Esophagus muscularis mucosa (tissue), 4 donors: ENCODE measurements around the gene RGMB. TPM values are rescaled to one million over a fixed set of nuclear protein-coding genes. Genes with fewer than 3 reads are reported as not detected.
"Not testable (repeated sequence)": the region's sequence is repeated elsewhere in the genome, so short reads cannot be mapped to it uniquely, and the experiment has no call there.

Experiments used
- DNase-seq: peaks from one replicate; pipeline ENCODE4 v3.0.0-alpha.2; 2017; ENCODE audit errors: extremely low spot score
- H3K27ac ChIP-seq, 4 donors: fragments of 200-600 bp; sonication (generic); replicated peaks in 1 of 4; 1 replicate in 3 of 4; 2 replicates in 1 of 4; pipeline ENCODE4 v1.5.1; 2016 to 2019; ENCODE audit warnings: mild to moderate bottlenecking in 1 of 4
- H3K27me3 ChIP-seq, 4 donors: fragments of 200-600 bp; sonication (generic); one replicate each; pipeline versions ENCODE4 v1.5.1 to v1.6.0; 2016 to 2019
- H3K36me3 ChIP-seq, 4 donors: fragments of 200-600 bp; sonication (generic); one replicate each; pipeline ENCODE4 v1.5.1; 2016 to 2019
- H3K4me1 ChIP-seq, 4 donors: fragments of 200-600 bp; sonication (generic); one replicate each; pipeline ENCODE4 v1.5.1; 2016 to 2019
- H3K4me3 ChIP-seq, 4 donors: fragments of 200-600 bp; sonication (generic); 1 replicate in 2 of 4; 2 replicates in 2 of 4; pipeline ENCODE4 v1.5.1; 2016 to 2019; ENCODE audit warnings: mild to moderate bottlenecking in 4 of 4, moderate library complexity in 1 of 4
- H3K9me3 ChIP-seq, 4 donors: fragments of 200-600 bp; sonication (generic); 1 replicate in 3 of 4; 2 replicates in 1 of 4; pipeline ENCODE4 v1.5.1; 2016 to 2019
- CTCF ChIP-seq, 3 experiments: fragments of 200-600 bp in 2 of 3; fragments of 450-650 bp in 1 of 3; sonication (generic) in 2 of 3; IDR thresholded peaks; one replicate each; pipeline ENCODE4 v1.5.1; 2017 to 2019; ENCODE audit warnings: antibody characterized with exemption in 3 of 3, mild to moderate bottlenecking in 2 of 3, moderate library complexity in 1 of 3
- EP300 ChIP-seq: sonication (generic); formaldehyde crosslinking; IDR thresholded peaks from one replicate; pipeline ENCODE4 v1.6.1; 2017; ENCODE audit warnings: antibody characterized with exemption
- POLR2A ChIP-seq: fragments of 450-650 bp; IDR thresholded peaks from one replicate; pipeline ENCODE4 v1.6.1; 2017; ENCODE audit warnings: antibody characterized with exemption, moderate library complexity, mild to moderate bottlenecking, low read depth
- POLR2AphosphoS5 ChIP-seq, 2 donors: sonication (generic); formaldehyde crosslinking; IDR thresholded peaks; one replicate each; pipeline ENCODE4 v1.6.1; 2017; ENCODE audit warnings: antibody characterized with exemption in 2 of 2
- WGBS: methylation state at CpG from one replicate; pipeline ENCODE4 v1.1.5; 2018; 5-methylcytosine and 5-hydroxymethylcytosine counted together
- intact Hi-C: fragments of 100-400 bp; cut with DNase I; formaldehyde crosslinking; loops from one replicate; pipeline ENCODE4 v1.15.1; 2023
- total RNA-seq, 4 donors: library from RNA; depleted of rRNA; stranded (reverse); fragments of >200 nt; gene quantifications; one replicate each; pipeline versions ENCODE4 v1.1.0 to v1.2.1, GENCODE V29; 2016

Gene RGMB
- total RNA-seq, 4 donors from 2014 or later, result 145 to 198 (median 183) TPM

- no peaks in the 10 kb centered on the region for H3K4me1 ChIP-seq
- DNase-seq, result no peak
- no peaks in the 10 kb centered on the region for H3K36me3 ChIP-seq
- TF ChIP-seq EP300 (no peak), POLR2A (no peak), CTCF (IDR thresholded peaks at IDR 0.05) (no peak), POLR2AphosphoS5 (IDR thresholded peaks at IDR 0.05) (no peak)
- no peak overlapping the region for H3K27ac ChIP-seq
- H3K27me3 ChIP-seq, result no peaks in the 10 kb centered on the region
- 87% methylated on average over 1 of the region's 1 CpG for WGBS
- no peaks in the 10 kb centered on the region for H3K9me3 ChIP-seq
- H3K4me3 ChIP-seq, result no peak overlapping the region
- intact Hi-C loops, result no loop called here
Observed at GRCh38 chr5:98735806-98736507, 37.5 kb upstream of the RGMB start.

GRCh38 chr5:98736753-98737152 is 36.7 kb upstream of the RGMB start:
- no peak for TF ChIP-seq CTCF (IDR thresholded peaks at IDR 0.05)
- no peak for TF ChIP-seq POLR2AphosphoS5 (IDR thresholded peaks at IDR 0.05)
- no peak for TF ChIP-seq EP300
- TF ChIP-seq POLR2A, result no peak

GRCh38 chr5:98737441-98737840 is 36.0 kb upstream of the RGMB start:
- DNase-seq, H3K27ac ChIP-seq, intact Hi-C loops, H3K4me1 ChIP-seq, H3K4me3 ChIP-seq, H3K9me3 ChIP-seq, H3K36me3 ChIP-seq, H3K27me3 ChIP-seq: not testable (repeated sequence)
- 94% methylated on average over 4 of the region's 9 CpGs for WGBS

More at GRCh38 chr5:98736753-98737152, 36.7 kb upstream of the RGMB start:
- intact Hi-C loops, result no loop called here
- Histone ChIP-seq H3K27me3 (no peaks in the 10 kb centered on the region), H3K36me3 (no peaks in the 10 kb centered on the region), H3K4me1 (no peaks in the 10 kb centered on the region), H3K9me3 (no peaks in the 10 kb centered on the region), H3K27ac (no peak overlapping the region), H3K4me3 (no peak overlapping the region)
- no peak for DNase-seq

- H3K27me3 ChIP-seq, H3K4me1 ChIP-seq, H3K4me3 ChIP-seq, H3K9me3 ChIP-seq, H3K27ac ChIP-seq, DNase-seq, intact Hi-C loops, H3K36me3 ChIP-seq: not testable (repeated sequence)
- WGBS, result 87% methylated on average over 4 of the region's 4 CpGs
Observed at GRCh38 chr5:98738481-98739149, 34.8 kb upstream of the RGMB start.

GRCh38 chr5:98741926-98742325 is 31.5 kb upstream of the RGMB start:
- Histone ChIP-seq H3K27ac (no peak overlapping the region), H3K4me1 (no peaks in the 10 kb centered on the region), H3K36me3 (no peaks in the 10 kb centered on the region), H3K9me3 (peaks cover 0 to 5% (median 3%) of the 10 kb centered on the region in 4 donors), H3K4me3 (no peak overlapping the region), H3K27me3 (no peaks in the 10 kb centered on the region)
- no peak for DNase-seq
- TF ChIP-seq EP300, result no peak
- no peak for TF ChIP-seq POLR2A
- TF ChIP-seq POLR2AphosphoS5 (IDR thresholded peaks at IDR 0.05), result no peak
- TF ChIP-seq CTCF (IDR thresholded peaks at IDR 0.05), result no peak
- 76% methylated on average over 1 of the region's 1 CpG for WGBS
- intact Hi-C loops, result no loop called here
